Activated T-helper 1 cell treated with anti-CD3 and anti-CD28 coated beads, Interleukin-12 subunit alpha, Interleukin-12 subunit beta, Interleukin-2, Interleukin-4 antibody, amounts not matched to agents 30 ng/mL and 10 ng/mL and 1 ng/mL, durations not matched to agents 14 hours and 24 hours and 36 hours (primary cell): ENCODE data around the gene HIPK2. TPM values are rescaled to one million over a fixed set of nuclear protein-coding genes. Genes with fewer than 3 reads are reported as not detected.

Experiments used
- DNase-seq: peaks from one replicate; pipeline ENCODE4 v3.0.0; 2021; ENCODE audit warnings: low spot score
- H3K27ac Mint-ChIP-seq: one replicate; pipeline ENCODE4 v1.8.0; 2021; ENCODE audit warnings: mild to moderate bottlenecking, mixed read lengths
- H3K27me3 Mint-ChIP-seq: one replicate; pipeline ENCODE4 v1.8.0; 2022; ENCODE audit warnings: mild to moderate bottlenecking, moderate library complexity, mixed read lengths; ENCODE audit not compliant: insufficient read depth
- H3K36me3 Mint-ChIP-seq: one replicate; pipeline ENCODE4 v1.8.0; 2021; ENCODE audit warnings: low read depth, mixed read lengths
- H3K4me1 Mint-ChIP-seq: one replicate; pipeline ENCODE4 v1.8.0; 2021; ENCODE audit warnings: low read depth, mixed read lengths
- H3K4me3 Mint-ChIP-seq: one replicate; pipeline ENCODE4 v1.8.0; 2021; ENCODE audit warnings: mild to moderate bottlenecking, moderate library complexity, mixed read lengths
- H3K9me3 Mint-ChIP-seq: one replicate; pipeline ENCODE4 v1.8.0; 2021; ENCODE audit warnings: mixed read lengths
- intact Hi-C: fragments of 100-400 bp; cut with micrococcal nuclease; formaldehyde crosslinking; loops from one replicate; pipeline ENCODE4 v1.15.1; 2024
- total RNA-seq: library from RNA; stranded (reverse); gene quantifications from 2 replicates; pipeline ENCODE4 v1.2.3, GENCODE V29; 2022

Gene HIPK2
- total RNA-seq, 1 donor from 2014 or later = 28.3 TPM

- Mint-ChIP-seq H3K4me1 (no peaks in the 10 kb centered on the region), H3K27me3 (peaks cover 49% of the 10 kb centered on the region), H3K27ac (no peak overlapping the region), H3K36me3 (no peaks in the 10 kb centered on the region), H3K9me3 (no peaks in the 10 kb centered on the region), H3K4me3 (no peak overlapping the region)
- intact Hi-C loops = no loop called here
- no peak for DNase-seq
Measured at GRCh38 chr7:139525750-139526149, 252.0 kb downstream of the HIPK2 start.

GRCh38 chr7:139525239-139525638 lies 252.6 kb downstream of the HIPK2 start:
- Mint-ChIP-seq H3K27me3 (peaks cover 49% of the 10 kb centered on the region), H3K36me3 (no peaks in the 10 kb centered on the region), H3K27ac (no peak overlapping the region)

DNA sequence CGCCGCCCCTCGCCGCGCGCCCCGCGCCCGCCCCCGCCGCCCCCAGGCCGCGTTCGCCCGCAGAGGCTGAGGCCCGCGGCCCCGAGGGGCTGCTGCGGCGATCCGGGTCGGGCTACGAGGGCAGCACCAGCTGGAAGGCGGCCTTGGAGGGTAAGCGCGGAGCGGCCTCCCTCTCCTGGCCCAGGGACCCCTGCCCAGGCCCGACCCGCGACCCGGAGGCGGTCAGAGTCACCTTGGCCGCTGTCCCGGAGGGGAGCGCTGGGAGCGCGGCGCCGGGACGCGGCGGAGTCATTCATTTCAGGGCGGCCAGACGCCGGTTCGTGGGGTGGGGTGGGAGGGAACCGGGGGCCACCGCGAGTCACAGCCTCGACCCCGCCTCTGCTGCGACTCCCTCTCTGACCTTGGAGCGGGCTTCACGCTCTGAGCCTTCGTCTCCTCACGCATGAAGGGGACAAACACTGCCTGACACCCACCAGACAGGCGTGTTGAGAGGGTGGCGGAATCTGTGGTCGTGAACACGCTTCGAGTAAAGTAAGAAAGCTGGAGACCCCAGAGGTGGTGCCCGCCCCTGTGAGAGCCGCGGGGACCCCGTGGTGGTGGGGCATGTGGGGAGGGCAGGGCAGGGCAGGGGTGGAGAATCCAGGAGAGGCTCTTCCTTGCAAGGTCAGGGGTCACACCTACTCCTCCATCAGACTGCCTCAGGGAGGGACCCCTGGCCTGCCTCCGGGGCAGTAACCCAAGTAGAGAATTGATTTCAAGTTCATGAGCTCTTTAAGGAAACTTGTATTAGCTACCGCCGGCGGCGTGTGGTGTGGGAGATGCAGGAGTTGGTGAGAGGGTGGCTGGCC lies 253.6 kb downstream of the HIPK2 start:
- intact Hi-C loops = no loop called here
- Mint-ChIP-seq H3K4me1 (no peaks in the 10 kb centered on the region), H3K4me3 (no peak overlapping the region), H3K27me3 (peaks cover 46% of the 10 kb centered on the region), H3K36me3 (no peaks in the 10 kb centered on the region), H3K27ac (no peak overlapping the region), H3K9me3 (no peaks in the 10 kb centered on the region)
- no peak for DNase-seq

More at GRCh38 chr7:139525239-139525638, 252.6 kb downstream of the HIPK2 start:
- Mint-ChIP-seq H3K4me1 (no peaks in the 10 kb centered on the region), H3K9me3 (no peaks in the 10 kb centered on the region), H3K4me3 (no peak overlapping the region)
- no peak for DNase-seq
- intact Hi-C loops = no loop called here

DNA sequence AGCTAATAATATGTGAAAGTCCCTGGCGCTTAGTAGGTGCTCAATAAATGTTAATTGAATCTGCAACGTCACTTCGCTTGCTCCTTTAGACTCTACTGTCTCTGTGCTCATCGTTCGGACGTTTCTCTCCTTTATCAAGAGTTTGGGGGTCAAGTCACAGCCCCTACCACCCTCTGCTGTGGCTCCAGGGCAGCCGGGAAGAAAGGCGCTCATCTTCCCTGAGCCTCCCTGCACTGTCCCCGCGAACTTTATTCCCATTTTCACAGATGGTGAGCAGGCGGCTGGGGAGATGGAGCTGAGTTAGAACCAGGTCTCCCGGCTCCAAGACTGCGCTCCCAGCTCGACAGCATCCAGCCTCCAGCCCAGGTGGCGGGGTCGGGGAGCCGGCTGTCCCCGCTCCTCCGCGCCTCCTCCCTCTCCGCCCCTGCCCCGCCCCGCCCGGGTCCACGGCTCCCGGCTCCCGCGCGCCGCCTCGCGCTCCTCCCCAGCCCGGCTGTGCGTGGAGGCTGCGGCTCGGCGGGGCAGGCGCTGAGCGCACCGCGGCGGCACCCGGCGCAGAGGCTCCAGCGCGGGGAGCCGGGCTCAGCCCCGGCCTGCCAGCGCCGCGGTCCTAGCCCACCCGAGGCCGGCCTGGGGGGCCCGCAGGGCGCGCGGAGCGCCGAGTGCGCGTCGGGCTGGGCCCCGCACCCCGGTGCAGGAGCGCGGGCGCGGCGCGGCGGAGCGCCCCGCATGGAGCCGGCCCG lies 254.4 kb downstream of the HIPK2 start, which contains the start of gene CLEC2L:
Gene CLEC2L (plus strand): TSS at position 487 of the 743 bp plus-strand sequence. CDS start 243 bp downstream, at position 730.
- H3K27ac Mint-ChIP-seq = no peak within 1 kb of the TSS
- no peaks in the 10 kb centered on the region for H3K4me1 Mint-ChIP-seq
- intact Hi-C loops = no loop called here
- H3K9me3 Mint-ChIP-seq = no peaks in the 10 kb centered on the region
- peaks cover 46% of the 10 kb centered on the region for H3K27me3 Mint-ChIP-seq
- H3K4me3 Mint-ChIP-seq = no peak within 1 kb of the TSS
- no peaks in the 10 kb centered on the region for H3K36me3 Mint-ChIP-seq
- no peak for DNase-seq

DNA sequence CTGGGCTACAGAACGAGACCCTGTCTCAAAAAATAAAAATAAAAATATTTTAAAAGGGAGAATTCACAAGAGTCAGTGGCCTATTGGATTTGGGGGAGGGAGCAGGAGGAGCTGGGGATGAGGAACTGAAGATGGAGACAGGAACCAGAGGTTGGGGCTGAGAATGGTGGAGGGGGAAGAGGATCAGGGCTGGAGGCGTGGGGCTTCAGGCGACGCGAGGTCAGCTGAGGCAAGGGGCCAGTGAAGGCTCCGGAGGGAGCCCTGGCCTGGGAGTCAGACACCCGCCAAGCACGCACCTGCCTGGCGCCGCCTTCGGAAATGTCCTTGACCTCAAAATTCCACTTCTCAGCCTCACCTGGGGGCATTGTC lies 255.0 kb downstream of the HIPK2 start:
- H3K4me3 Mint-ChIP-seq = no peak overlapping the region
- no peak for DNase-seq
- intact Hi-C loops = no loop called here
- H3K27ac Mint-ChIP-seq = no peak overlapping the region
- H3K27me3 Mint-ChIP-seq = peaks cover 46% of the 10 kb centered on the region
- H3K4me1 Mint-ChIP-seq = no peaks in the 10 kb centered on the region
- H3K36me3 Mint-ChIP-seq = no peaks in the 10 kb centered on the region
- H3K9me3 Mint-ChIP-seq = no peaks in the 10 kb centered on the region

DNA sequence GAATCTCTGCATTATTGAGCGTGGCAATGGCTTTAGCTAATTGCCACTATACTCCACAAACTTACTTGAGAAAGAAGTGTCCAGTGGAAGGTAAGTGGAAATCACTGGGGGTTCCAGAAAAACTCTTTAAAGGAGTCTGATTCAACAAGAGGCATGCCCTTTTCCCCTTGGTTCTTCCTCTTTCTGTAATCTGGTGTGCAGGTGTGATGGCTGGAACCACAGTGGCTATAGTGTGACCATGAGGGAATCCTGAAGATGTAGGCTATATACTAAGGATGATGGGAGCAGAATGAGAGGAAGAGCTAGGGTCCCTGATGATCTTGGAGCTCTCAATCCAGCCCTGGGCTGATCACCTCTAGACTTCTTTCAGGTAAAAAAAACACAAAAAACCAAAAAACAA lies 256.4 kb downstream of the HIPK2 start:
- peaks cover 46% of the 10 kb centered on the region for H3K27me3 Mint-ChIP-seq
- H3K9me3 Mint-ChIP-seq = no peaks in the 10 kb centered on the region
- intact Hi-C loops = no loop called here
- H3K4me3 Mint-ChIP-seq = no peak overlapping the region
- H3K27ac Mint-ChIP-seq = no peak overlapping the region
- no peak for DNase-seq
- no peaks in the 10 kb centered on the region for H3K4me1 Mint-ChIP-seq
- no peaks in the 10 kb centered on the region for H3K36me3 Mint-ChIP-seq

- Mint-ChIP-seq H3K9me3 (no peaks in the 10 kb centered on the region), H3K27me3 (peaks cover 12% of the 10 kb centered on the region), H3K4me3 (no peak overlapping the region), H3K27ac (no peak overlapping the region), H3K4me1 (no peaks in the 10 kb centered on the region), H3K36me3 (no peaks in the 10 kb centered on the region)
- intact Hi-C loops = no loop called here
- DNase-seq = no peak
Measured at GRCh38 chr7:139515266-139515665, 262.5 kb downstream of the HIPK2 start.

Other genes with a start within 250 kb of the HIPK2 start
- gene TBXAS1, start 51.3 kb upstream of the HIPK2 start, total RNA-seq = 2.4 and 3.1 TPM in 2 replicates